Activated CD8-positive, alpha-beta T cell treated with anti-CD3 and anti-CD28 coated beads for 36 hours (primary cell): Measurements from ENCODE around the gene PEAR1. TPM values are rescaled to one million over a fixed set of nuclear protein-coding genes. Genes with fewer than 3 reads are reported as not detected.

Source experiments
- ATAC-seq: fragments of 200-7000 bp; cut with Tn5 transposase; one replicate; pipeline ENCODE4 v1.10.0; 2021; ENCODE audit warnings: mild to moderate bottlenecking, moderate library complexity
- CTCF ChIA-PET: fragments of 350-600 bp; sonication (Branson Sonifier 250); formaldehyde crosslinking; loops from one replicate; lab custom pipeline; 2021; ENCODE audit warnings: antibody characterized with exemption; lab: Charles Lee
- POLR2A ChIA-PET: fragments of 350-600 bp; sonication (Branson Sonifier 250); formaldehyde crosslinking; loops from one replicate; lab custom pipeline; 2021; ENCODE audit warnings: antibody characterized with exemption; lab: Charles Lee
- DNase-seq: peaks from one replicate; pipeline ENCODE4 v3.0.0-alpha.2; 2020
- H3K27ac Mint-ChIP-seq: one replicate; pipeline ENCODE4 v1.8.0; 2021; ENCODE audit warnings: mild to moderate bottlenecking, mixed read lengths
- H3K27me3 Mint-ChIP-seq: one replicate; pipeline ENCODE4 v1.8.0; 2021; ENCODE audit warnings: mixed read lengths
- H3K36me3 Mint-ChIP-seq: one replicate; pipeline ENCODE4 v1.8.0; 2021; ENCODE audit warnings: low read depth, mixed read lengths
- H3K4me1 Mint-ChIP-seq: one replicate; pipeline ENCODE4 v1.8.0; 2021; ENCODE audit warnings: low read depth, mixed read lengths
- H3K4me3 Mint-ChIP-seq: one replicate; pipeline ENCODE4 v1.8.0; 2021; ENCODE audit warnings: mild to moderate bottlenecking, moderate library complexity, mixed read lengths
- H3K9me3 Mint-ChIP-seq: one replicate; pipeline ENCODE4 v1.8.0; 2021; ENCODE audit warnings: mixed read lengths
- CTCF ChIP-seq: fragments of 200-600 bp; IDR thresholded peaks from one replicate; pipeline ENCODE4 v1.8.0; 2022; ENCODE audit warnings: antibody characterized with exemption, mild to moderate bottlenecking
- intact Hi-C: fragments of 100-400 bp; cut with micrococcal nuclease; formaldehyde crosslinking; loops from one replicate; pipeline ENCODE4 v1.10.0; 2022
- total RNA-seq, 2 experiments: library from RNA; stranded (reverse); gene quantifications; one replicate each; pipeline ENCODE4 v1.2.3, GENCODE V29; 2021

The PEAR1 gene
- total RNA-seq, 2 experiments from 2014 or later: 0.07 TPM; not detected in 1

GRCh38 chr1:156943756-156944155 lies 50.2 kb downstream of the PEAR1 start:
- ATAC-seq: no peak
- POLR2A ChIA-PET: no interaction called here
- intact Hi-C loops: no loop called here
- CTCF ChIA-PET: interaction anchor here (1.2 kb wide), 1 partner anchor 15 kb away, joined by 4 read pairs; no protein-coding TSS in a partner anchor
- Mint-ChIP-seq H3K27ac (no peak overlapping the region), H3K27me3 (no peaks in the 10 kb centered on the region), H3K4me3 (no peak overlapping the region), H3K4me1 (no peaks in the 10 kb centered on the region), H3K36me3 (no peaks in the 10 kb centered on the region), H3K9me3 (no peaks in the 10 kb centered on the region)
- no peak for TF ChIP-seq CTCF
- DNase-seq: no peak

- H3K4me1 Mint-ChIP-seq: no peaks in the 10 kb centered on the region
- no peak for TF ChIP-seq CTCF
- CTCF ChIA-PET: interaction anchor here (1.2 kb wide), 1 partner anchor 16 kb away, joined by 4 read pairs; no protein-coding TSS in a partner anchor
- POLR2A ChIA-PET: no interaction called here
- no peaks in the 10 kb centered on the region for H3K27me3 Mint-ChIP-seq
- H3K36me3 Mint-ChIP-seq: no peaks in the 10 kb centered on the region
- intact Hi-C loops: no loop called here
- ATAC-seq (no peak), DNase-seq (no peak)
- no peaks in the 10 kb centered on the region for H3K9me3 Mint-ChIP-seq
- no peak overlapping the region for H3K4me3 Mint-ChIP-seq
- H3K27ac Mint-ChIP-seq: no peak overlapping the region
Measured at GRCh38 chr1:156944268-156944667, 50.8 kb downstream of the PEAR1 start.

GRCh38 chr1:156944848-156945247 lies 51.3 kb downstream of the PEAR1 start:
- POLR2A ChIA-PET: no interaction called here
- H3K4me1 Mint-ChIP-seq: no peaks in the 10 kb centered on the region
- no peak overlapping the region for H3K4me3 Mint-ChIP-seq
- CTCF ChIA-PET: no interaction called here
- no peak overlapping the region for H3K27ac Mint-ChIP-seq
- intact Hi-C loops: no loop called here
- no peaks in the 10 kb centered on the region for H3K27me3 Mint-ChIP-seq
- no peaks in the 10 kb centered on the region for H3K36me3 Mint-ChIP-seq
- no peak for TF ChIP-seq CTCF
- DNase-seq (no peak), ATAC-seq (no peak)
- H3K9me3 Mint-ChIP-seq: no peaks in the 10 kb centered on the region

GRCh38 chr1:156945881-156946661 lies 52.6 kb downstream of the PEAR1 start:
- no peak for ATAC-seq
- ChIA-PET CTCF (interaction anchor here (0.9 to 1.1 kb wide), 2 partner anchors 8 to 54 kb away, joined by 3 read pairs; no protein-coding TSS in a partner anchor), POLR2A (no interaction called here)
- Mint-ChIP-seq H3K36me3 (no peaks in the 10 kb centered on the region), H3K27me3 (no peaks in the 10 kb centered on the region), H3K27ac (no peak overlapping the region), H3K9me3 (no peaks in the 10 kb centered on the region), H3K4me3 (no peak overlapping the region), H3K4me1 (no peaks in the 10 kb centered on the region)
- no peak for TF ChIP-seq CTCF
- DNase-seq: no peak
- intact Hi-C loops: no loop called here

- ATAC-seq (no peak), DNase-seq (no peak)
- no peaks in the 10 kb centered on the region for H3K36me3 Mint-ChIP-seq
- intact Hi-C loops: no loop called here
- no peaks in the 10 kb centered on the region for H3K27me3 Mint-ChIP-seq
- POLR2A ChIA-PET: no interaction called here
- no peaks in the 10 kb centered on the region for H3K4me1 Mint-ChIP-seq
- TF ChIP-seq CTCF: no peak
- no peak overlapping the region for H3K4me3 Mint-ChIP-seq
- no peaks in the 10 kb centered on the region for H3K9me3 Mint-ChIP-seq
- H3K27ac Mint-ChIP-seq: no peak overlapping the region
- CTCF ChIA-PET: interaction anchor here (1.1 kb wide), 1 partner anchor 9 kb away, joined by 3 read pairs; no protein-coding TSS in a partner anchor
Measured at GRCh38 chr1:156947127-156947526, 53.6 kb downstream of the PEAR1 start.
